Tongue (tissue), 2 donors: ENCODE results near the gene MT4. TPM values are rescaled to one million over a fixed set of nuclear protein-coding genes. Genes with fewer than 3 reads are reported as not detected.
A peak's percentile ranks its signal among the peaks of the same experiment; 100 is the strongest.

Source experiments
- DNase-seq: peaks from one replicate; pipeline ENCODE4 v3.0.0-alpha.2; 2015
- total RNA-seq: library from RNA; depleted of rRNA; stranded (reverse); fragments of >200 nt; gene quantifications from one replicate; pipeline ENCODE4 v1.2.3, GENCODE V29; 2014

MT4 gene
- not detected for total RNA-seq

GRCh38 chr16:56564793-56565477 is at the start of gene MT4:
TSS of gene MT4 (plus strand) at chr16:56565073. CDS start at chr16:56565129, 56 bp downstream.
- no peak for DNase-seq

GRCh38 chr16:56515665-56516064 is 49.2 kb upstream of the MT4 start:
- DNase-seq, result no peak

- DNase-seq, result no peak
Observed at GRCh38 chr16:56517206-56517605, 47.7 kb upstream of the MT4 start.

- DNase-seq, result no peak
Observed at GRCh38 chr16:56518425-56518824, 46.4 kb upstream of the MT4 start.

GRCh38 chr16:56519459-56520250 is 45.2 kb upstream of the MT4 start, which contains the start of gene BBS2:
TSS of gene BBS2 (minus strand) at chr16:56520024. CDS start at chr16:56519862, 162 bp downstream.
- DNase-seq, result peak; percentile 96

- no peak for DNase-seq
Observed at GRCh38 chr16:56520251-56520577, 44.7 kb upstream of the MT4 start.

GRCh38 chr16:56525236-56525635 is 39.6 kb upstream of the MT4 start:
- peak; percentile 44 for DNase-seq

- no peak for DNase-seq
Observed at GRCh38 chr16:56530872-56531271, 34.0 kb upstream of the MT4 start.

GRCh38 chr16:56532714-56533113 is 32.2 kb upstream of the MT4 start:
- no peak for DNase-seq

- no peak for DNase-seq
Observed at GRCh38 chr16:56534847-56535383, 30.0 kb upstream of the MT4 start.

- DNase-seq, result no peak
Observed at GRCh38 chr16:56538331-56538730, 26.5 kb upstream of the MT4 start.

- no peak for DNase-seq
Observed at GRCh38 chr16:56539656-56540055, 25.2 kb upstream of the MT4 start.

- DNase-seq, result no peak
Observed at GRCh38 chr16:56542039-56542438, 22.8 kb upstream of the MT4 start.

GRCh38 chr16:56547120-56547948 is 17.5 kb upstream of the MT4 start:
- DNase-seq, result peak; percentile 37

GRCh38 chr16:56547949-56548567 is 16.8 kb upstream of the MT4 start:
- DNase-seq, result no peak

- no peak for DNase-seq
Observed at GRCh38 chr16:56549161-56549560, 15.7 kb upstream of the MT4 start.

GRCh38 chr16:56549744-56550385 is 15.0 kb upstream of the MT4 start:
- DNase-seq, result no peak

- peak; percentile 25 for DNase-seq
Observed at GRCh38 chr16:56551796-56552738, 12.8 kb upstream of the MT4 start.

- no peak for DNase-seq
Observed at GRCh38 chr16:56554441-56554840, 10.4 kb upstream of the MT4 start.

- DNase-seq, result peak; percentile 31
Observed at GRCh38 chr16:56558024-56558747, 6.7 kb upstream of the MT4 start.
